ENCODE data around the gene PRKD3.

PRKD3 gene

DNA sequence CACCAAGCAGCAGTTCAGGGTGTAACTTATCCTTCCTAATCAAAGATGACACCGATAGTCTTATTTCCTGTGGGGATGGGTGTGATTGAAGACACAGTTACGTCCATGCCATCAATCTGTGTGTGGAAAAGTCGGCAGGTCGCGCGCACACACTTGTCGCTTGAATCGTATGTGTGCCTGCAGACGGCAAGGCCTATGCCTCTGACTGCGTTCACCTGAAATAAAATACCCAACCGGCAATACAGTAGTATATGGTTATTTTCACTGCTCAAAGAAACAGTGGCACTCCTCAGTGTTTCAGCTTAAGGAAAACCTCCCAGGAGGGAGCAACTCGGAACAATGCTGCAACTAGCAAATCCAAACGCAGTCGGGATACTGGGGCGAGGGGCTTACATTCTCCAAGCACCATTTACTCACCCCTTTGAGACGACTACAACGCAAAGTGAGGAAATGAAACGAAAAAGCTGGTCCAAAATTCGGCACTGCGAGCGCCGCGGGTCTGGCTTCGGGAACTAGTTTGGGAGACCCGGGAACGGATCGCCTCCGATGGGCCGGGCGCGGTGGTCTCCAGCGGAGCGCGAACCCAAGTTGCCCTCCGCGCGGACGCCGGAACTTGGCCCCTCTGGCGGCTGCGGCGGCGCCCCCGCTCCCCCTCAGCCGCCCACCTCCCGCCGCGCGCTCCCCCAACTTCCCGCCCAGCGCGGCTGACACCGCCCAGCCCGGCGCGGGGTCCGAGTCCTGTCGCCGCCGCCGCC lies 675 bp downstream of the PRKD3 start:
- peak; percentile 45 for DNase-seq
- Histone ChIP-seq H3K27ac (peak overlapping the region; percentile 89), H3K27me3 (ENCODE audit: insufficient read depth, low read depth, severe bottlenecking) (peaks cover 8% of the 10 kb centered on the region), H3K4me3 (ENCODE audit: low read depth, low read length) (peak overlapping the region; percentile 88), H3K9me3 (ENCODE audit: severe bottlenecking) (peaks cover 4% of the 10 kb centered on the region), H3K36me3 (peaks cover 8% of the 10 kb centered on the region)
- TF ChIP-seq CTCF (IDR thresholded peaks at IDR 0.05; ENCODE audit: low read depth, low read length): no peak

DNA sequence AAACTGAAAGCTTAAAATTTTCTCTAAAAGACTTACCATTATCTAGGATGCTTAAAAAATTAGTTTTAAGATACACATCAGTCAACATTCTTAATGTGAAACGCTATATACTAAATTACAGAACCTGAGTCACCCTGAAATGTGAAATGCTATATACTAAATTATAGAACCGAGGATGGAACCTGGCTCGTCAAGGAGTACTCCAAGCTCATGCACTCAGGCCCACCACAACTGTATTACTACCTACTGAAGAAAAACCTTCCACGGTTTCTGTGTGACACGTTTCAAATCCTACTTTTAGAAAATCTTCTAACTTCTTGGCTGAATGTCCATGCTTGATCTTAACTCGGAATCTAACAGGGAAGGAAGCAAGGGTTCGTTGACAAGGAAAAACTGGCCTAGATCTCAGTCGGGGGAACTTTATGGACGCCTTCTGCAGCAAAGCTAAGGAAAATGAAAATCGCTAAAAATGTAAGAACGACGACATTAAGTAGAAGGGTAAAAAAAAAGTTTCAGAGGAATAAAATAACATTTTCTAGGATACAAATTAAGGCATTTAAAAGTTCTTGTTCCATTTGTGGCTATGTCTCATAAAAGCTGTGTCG lies 1.4 kb downstream of the PRKD3 start:
- DNase-seq: no peak
- peaks cover 8% of the 10 kb centered on the region for H3K27me3 ChIP-seq (ENCODE audit: insufficient read depth, low read depth, severe bottlenecking)
- no peak for TF ChIP-seq CTCF (IDR thresholded peaks at IDR 0.05; ENCODE audit: low read depth, low read length)
- peak overlapping the region; percentile 89 for H3K27ac ChIP-seq
- peak overlapping the region; percentile 88 for H3K4me3 ChIP-seq (ENCODE audit: low read depth, low read length)
- H3K9me3 ChIP-seq (ENCODE audit: severe bottlenecking): peaks cover 4% of the 10 kb centered on the region
- H3K36me3 ChIP-seq: peaks cover 12% of the 10 kb centered on the region

- Histone ChIP-seq H3K9me3 (ENCODE audit: severe bottlenecking) (peaks cover 4% of the 10 kb centered on the region), H3K27ac (no peak overlapping the region), H3K4me3 (ENCODE audit: low read depth, low read length) (peak overlapping the region; percentile 88), H3K36me3 (peaks cover 18% of the 10 kb centered on the region), H3K27me3 (ENCODE audit: insufficient read depth, low read depth, severe bottlenecking) (peaks cover 8% of the 10 kb centered on the region)
- DNase-seq: no peak
- TF ChIP-seq CTCF (IDR thresholded peaks at IDR 0.05; ENCODE audit: low read depth, low read length): no peak
Measured at GRCh38 chr2:37322368-37322767, 2.3 kb downstream of the PRKD3 start.

GRCh38 chr2:37321029-37321682 lies 3.5 kb downstream of the PRKD3 start:
- TF ChIP-seq CTCF (IDR thresholded peaks at IDR 0.05; ENCODE audit: low read depth, low read length): no peak
- peak overlapping the region; percentile 7 for H3K27ac ChIP-seq
- peaks cover 4% of the 10 kb centered on the region for H3K9me3 ChIP-seq (ENCODE audit: severe bottlenecking)
- H3K36me3 ChIP-seq: peaks cover 22% of the 10 kb centered on the region
- peaks cover 8% of the 10 kb centered on the region for H3K27me3 ChIP-seq (ENCODE audit: insufficient read depth, low read depth, severe bottlenecking)
- no peak for DNase-seq
- H3K4me3 ChIP-seq (ENCODE audit: low read depth, low read length): no peak overlapping the region; the same call in 1 of the 2 replicates

DNA sequence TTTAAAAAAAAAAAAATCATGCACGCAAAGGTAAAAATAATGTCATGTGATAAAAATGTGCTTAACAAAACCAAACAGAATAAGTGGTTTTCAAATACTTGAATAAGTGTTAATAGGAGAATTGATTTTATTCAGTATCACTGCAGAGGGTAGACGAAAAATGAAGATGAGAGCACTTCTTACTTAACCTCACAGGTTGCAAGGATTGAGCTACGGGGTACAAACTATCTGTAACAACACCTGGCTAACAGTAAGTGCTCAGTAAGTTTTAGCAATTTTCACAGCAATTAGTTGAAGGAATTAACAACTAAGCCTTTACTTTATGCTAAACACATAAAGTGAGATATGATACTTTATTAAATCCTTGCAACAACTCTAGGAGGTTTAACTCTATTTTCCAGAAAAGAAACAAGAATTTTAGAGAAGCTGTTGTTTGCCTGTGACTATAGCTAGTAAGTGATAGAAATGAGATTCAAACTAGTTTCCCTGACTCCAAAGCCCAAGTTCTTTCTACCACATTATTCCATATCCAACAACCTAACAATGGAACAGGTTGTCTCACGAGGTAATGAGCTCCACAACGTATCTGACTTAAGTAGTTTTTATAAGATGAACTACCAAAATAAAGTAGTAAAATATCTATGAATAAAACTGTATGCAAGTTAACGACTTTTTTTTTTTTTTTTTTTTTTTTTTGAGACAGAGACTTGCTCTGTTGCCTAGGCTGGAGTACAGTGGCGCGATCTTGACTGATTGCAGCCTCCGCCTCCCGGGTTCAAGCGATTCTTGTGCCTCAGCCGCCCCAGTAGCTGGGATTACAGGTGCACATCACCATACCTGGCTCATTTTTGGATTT lies 4.7 kb downstream of the PRKD3 start:
- peaks cover 33% of the 10 kb centered on the region for H3K36me3 ChIP-seq

More for the DNA sequence above, 4.7 kb downstream of the PRKD3 start:
- no peak for TF ChIP-seq CTCF (IDR thresholded peaks at IDR 0.05; ENCODE audit: low read depth, low read length)
- no peak for DNase-seq
- H3K4me3 ChIP-seq (ENCODE audit: low read depth, low read length): no peak overlapping the region
- H3K9me3 ChIP-seq (ENCODE audit: severe bottlenecking): no peaks in the 10 kb centered on the region
- no peak overlapping the region for H3K27ac ChIP-seq
- no peaks in the 10 kb centered on the region for H3K27me3 ChIP-seq (ENCODE audit: insufficient read depth, low read depth, severe bottlenecking)

Measured in WERI-Rb-1 (cell line).